Stimulated activated naive CD4-positive, alpha-beta T cell treated with Interleukin-2 at 50 U/mL for 16 hours (primary cell): Measurements from ENCODE around the gene SERPING1.
"Not testable (repeated sequence)": the region's sequence is repeated elsewhere in the genome, so short reads cannot be mapped to it uniquely, and the experiment has no call there.

ENCODE experiments used
- DNase-seq: peaks from one replicate; lab custom pipeline; 2025; lab: John Stamatoyannopoulos, UW

The SERPING1 gene

DNA sequence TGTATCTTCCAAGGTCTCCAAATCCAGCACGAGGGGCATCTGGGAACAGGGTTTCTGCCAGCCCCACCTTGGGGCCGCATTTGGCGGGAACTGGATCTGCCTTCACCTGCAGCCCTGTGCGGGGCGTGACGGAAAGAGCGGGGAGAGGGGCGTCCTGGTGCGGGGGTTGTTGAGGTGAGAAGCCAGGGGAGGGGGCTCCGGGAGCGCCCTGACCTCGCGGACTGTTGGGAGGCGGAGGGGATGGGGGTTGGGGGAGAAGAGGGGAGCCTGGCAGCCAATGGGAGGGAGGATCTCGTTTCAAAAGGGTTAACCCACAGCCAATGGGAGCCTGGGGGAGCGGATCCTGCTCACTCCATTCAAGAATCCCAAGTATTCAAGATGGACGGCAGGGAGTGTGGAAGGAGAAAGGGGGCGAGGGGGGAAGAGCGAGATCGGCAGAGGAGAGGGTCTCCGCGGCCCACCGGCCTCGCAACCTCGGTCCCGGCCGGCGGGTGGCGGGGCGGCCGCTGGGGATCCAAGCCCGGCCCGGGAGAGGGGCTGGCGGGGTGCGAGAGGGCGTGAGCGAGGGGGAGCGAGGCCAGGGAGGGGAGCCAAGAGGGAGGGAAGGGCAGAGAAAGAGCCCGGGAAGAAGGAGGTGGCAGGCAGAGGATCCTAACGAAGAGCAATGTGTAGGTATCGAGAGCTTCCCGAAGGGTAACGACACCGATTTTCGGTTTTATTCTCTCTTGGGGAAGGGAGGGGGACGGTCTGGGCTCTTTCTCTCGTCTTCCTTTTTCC, 40.7 kb downstream of the SERPING1 start:
- no peak for DNase-seq

DNA sequence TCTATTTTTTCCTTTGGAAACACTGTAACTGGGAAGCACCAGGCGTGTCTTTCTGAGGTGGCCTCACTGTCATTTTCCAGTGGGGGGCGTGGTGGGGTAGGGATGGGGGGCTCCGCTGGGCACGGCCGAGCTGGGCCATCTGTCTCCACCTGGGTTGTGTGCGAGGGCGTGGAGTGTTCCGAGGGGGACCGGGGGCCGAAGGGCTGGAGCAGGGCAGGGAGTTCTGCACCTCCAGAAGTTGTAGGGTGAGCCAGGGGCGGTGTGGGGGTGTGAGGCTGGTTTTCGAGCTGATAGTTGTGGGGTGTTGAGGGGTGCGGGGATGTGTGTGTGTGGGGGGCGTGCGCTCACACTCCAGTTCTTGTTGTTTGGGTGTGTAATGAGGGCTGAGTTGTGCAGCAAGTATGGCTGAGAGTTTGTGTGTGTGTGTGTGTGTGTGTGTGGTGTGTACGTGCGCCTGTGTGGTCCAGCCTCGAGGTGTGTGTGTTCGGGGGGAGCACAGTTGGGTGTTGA, 41.4 kb downstream of the SERPING1 start:
- no peak for DNase-seq

DNA sequence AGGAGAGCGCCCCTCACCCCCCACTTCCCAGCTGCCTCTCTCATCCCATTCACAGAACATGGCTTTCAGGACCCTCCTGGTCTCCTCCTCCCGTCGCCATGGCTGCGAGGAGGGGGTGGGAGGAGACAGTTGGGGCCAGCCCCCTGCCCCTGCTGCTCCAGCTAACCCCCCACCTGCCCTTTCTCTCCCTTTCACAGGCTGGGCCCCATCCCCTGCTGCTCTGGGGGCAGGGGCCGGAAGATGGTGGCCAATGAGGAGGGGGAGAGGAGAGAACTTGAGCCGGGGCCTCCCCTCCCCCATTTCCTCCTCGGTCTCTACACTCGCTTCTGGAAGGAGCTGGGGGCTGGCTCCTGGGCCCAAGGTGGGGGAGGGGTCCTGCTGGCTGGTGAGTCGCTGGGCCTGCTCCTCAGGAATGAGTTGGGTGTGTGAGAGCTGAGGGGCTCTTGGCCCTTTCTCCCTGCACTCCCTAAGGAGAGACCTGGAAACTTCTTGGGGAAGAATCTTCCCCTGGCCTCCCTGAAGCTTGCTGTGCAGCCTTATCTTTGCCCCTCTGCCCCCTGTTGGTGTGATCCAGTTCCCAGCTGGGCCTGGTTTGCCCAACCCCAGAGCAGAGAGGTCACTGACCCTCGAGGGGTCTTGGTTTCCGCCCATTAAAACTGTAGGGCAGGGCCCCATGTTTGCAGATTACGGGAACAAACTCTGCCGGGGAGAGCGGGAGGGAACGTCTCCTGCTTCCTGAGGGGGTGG, 42.0 kb downstream of the SERPING1 start:
- no peak for DNase-seq

DNA sequence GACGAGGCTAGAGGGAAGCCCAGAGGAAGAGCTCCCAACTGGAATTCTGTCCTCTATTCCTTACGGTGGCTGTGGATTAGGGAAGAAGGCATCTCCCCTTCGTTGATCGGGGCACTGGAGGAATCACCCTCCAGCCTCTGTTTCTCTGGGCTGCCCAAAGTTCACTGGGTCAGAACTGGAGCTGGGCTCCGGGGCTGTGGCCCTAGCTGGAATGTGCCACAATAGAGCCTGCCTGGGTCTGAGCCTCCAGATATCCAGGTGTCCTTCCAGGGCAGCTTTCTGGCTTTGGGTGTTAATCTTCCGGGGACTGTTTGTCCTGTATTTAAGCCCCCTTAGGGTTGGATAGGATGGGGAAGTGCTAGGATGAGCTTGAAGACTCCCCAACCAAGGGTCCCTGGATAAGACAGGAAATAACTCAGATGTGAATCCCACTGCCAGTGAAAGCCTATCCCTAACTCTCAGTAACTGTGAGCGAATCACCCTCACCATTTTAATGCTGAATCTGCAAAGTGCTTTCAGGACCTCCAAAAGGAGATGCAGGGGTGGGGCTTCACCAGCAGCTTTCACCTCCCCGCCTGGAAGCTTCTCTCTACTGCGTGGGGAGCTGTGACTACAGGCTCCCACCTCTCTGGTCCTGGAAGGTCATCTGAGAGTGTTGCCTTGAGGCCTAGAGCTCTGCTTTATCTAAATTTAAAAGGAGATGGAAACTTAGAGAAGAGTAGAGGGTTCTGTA, 42.7 kb downstream of the SERPING1 start:
- DNase-seq = no peak

DNA sequence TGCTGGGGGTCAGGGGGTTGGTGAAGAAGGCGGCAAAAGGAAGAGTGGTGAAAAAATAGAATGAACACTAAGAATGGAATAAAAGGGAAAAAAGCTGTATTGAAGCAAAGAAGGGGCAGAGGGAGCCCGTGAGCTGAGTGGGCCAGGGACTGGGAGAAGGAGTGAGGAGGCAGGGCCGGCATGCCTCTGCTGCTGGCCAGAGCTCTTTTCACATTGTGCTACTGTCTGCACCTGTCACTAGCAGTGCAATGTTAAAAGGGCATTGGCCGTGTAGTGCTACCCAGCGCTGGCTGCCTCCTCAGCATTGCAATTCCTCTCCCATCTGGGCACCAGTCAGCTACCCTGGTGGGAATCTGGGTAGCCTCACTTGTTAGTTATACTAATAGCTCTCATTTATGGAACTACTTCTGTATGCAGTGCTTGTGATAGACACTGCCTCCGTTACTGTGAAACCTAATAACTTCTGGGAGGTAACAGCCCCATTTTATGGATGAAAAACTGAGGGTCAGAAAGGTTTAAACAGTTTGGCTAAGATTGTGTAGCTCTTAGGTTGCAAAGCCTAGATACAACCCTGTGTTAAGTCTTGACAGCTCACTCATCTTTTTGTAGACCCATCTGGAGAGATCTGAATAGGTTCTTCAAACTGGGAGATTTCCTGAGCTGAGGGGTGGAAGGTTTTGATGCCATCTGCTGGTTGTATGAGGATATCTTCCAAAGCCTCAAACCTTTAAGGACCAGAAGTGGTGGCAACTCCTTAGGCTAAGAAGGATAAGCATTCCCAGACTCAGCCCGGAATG, 43.7 kb downstream of the SERPING1 start:
- DNase-seq = no peak

DNA sequence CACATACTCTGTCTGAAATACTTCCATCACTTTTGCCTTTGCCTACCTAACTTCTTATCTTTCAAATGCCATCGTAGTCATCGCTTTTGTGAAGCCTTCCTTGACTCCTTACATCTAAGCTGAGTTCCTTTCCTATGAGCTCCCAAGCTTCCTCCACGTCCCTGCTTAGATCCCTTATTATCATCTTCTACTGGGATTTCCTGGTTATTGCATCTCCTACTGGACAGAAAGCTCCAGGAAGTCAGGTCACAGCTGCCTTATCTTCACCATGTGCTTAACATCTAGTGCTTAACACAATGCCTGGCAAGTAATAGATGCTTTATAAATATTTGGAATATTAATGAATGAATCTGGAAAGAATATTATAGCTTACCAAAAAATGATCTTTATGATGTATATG, 46.3 kb downstream of the SERPING1 start:
- no peak for DNase-seq

DNA sequence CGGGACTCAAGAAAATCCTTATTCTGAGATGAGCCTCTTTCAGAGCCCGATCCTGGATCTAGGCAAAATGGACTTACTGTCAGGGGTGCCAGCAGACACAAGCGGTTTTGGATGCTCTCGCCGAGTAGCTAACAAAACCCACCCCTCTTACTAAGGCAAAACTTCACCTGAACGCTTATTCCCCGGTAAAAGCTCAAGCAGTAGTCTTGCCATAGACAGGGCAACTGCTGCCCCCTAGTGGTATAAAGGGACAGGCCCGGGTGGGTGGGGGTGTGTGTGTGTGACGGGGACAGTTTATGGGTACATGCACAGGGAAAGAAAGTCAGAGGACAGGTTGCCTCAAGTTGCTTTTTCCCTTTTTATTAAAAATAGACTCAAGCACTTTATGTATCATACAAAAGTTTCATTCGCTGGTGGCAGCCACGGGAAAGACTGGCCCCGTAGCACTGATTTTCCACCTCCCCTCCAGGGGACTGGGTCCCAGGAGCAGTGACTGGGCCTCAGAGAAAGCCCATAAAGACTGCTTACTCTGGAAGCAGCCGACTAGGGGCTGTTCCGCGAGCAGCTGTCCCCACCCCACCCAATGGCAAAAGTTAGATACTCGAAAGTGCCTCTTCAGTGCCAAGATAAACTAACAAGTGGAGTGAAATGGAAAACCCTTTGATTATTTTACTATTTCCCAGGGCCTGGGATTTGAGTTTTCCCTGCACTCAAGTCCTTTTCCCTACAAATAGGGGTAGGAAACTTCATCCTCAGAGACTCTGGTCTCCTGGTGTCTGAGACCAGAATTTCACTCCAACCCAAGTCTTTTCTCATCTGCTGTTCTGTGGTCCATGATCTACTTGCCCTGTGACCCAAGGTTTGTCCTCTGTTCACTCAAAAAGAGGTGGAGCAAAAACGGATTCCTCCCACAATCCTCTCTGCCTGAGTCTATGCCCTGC, 47.5 kb downstream of the SERPING1 start:
- peak; percentile 78 for DNase-seq

DNA sequence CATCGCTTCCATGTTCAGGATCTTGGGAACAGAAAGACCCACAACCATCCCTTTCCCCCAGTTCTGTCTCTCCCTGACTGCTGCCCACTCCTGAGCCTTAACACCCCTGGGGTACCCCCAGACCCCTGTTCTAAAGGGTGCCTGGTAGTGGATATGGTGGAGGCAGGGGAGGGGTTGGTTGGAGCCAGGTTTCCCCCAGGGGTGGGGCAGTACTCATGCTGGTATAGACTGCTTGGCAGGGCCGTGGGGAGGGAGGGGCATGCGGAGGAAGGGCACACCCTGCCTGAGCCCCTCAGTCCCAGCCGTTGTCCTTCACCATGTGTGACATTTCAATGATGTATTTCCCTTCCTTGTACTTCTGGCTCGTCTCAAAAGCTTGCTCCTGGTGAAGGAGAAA, 48.2 kb downstream of the SERPING1 start:
- no peak for DNase-seq

DNA sequence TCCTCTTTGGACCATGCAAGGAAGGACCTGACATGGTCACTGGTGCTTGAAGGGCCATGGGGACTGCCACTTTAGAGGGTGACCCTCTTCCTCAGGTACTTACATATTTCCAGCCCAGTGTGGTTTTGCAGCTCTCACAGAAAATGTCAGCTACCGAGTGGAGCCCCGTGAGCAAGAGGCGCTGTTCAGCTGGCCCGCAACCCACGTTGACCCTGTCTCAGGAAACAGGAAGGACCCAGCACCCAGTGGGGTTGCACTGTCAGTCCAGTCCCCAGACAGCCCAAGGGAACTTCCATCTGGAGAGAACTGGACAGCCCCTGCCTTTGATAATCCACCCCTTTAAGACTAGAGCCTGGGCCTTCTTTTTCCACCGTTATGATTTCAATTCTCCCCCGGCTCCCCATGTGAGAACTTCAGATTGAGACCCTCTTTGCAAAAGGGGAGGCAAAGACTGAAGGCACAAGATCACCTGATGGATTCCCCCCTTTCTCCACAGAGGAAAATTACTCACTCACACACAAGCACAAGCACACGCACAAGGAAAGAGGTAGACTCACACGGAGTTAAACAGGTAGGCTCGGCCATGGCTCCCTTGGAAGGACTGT, 48.8 kb downstream of the SERPING1 start:
- no peak for DNase-seq

DNA sequence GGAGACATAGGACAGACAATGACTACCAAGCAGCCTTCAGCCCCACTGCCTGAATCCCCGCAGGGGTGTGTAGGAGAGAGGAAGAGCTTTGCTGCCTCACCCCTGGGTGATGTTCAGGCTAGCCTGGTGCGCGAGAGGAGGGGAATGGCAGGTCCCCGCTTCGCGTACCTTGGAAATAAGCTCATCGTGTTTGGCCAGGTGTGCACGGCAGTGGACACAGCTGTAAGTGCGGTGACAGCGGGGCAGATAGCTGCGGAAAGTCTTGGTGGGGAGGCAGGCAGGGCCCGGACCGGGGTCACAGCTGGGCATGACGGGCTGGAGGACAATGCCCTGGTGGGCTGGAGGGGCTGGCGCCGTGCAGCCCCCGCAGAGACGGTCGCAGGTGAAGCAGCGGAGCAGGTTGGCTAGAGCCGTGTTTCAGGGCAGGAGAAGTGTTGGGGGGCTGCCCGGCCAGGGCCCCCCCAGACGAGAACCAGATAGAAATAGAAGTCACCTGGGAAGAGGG, 49.4 kb downstream of the SERPING1 start:
- no peak for DNase-seq

DNA sequence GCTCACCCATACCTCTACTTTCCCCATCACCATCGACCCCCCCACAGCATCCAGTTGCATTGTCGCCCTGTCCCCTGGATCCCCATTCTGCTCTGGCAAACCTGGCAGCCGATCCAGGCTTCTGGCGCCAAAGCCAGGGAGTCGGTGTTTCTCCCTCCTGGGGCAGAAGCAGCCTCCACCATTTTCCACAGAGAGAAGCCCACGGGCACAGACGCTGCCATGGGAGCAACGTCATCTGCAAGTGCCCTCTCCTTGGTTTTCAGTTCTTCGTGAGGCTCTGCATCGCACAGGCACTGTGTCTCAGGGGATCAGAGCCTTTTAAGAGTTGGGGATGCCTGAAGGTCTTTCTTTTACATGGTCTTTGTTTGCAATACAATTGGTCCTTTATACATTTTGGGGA, 49.9 kb downstream of the SERPING1 start:
- no peak for DNase-seq

DNA sequence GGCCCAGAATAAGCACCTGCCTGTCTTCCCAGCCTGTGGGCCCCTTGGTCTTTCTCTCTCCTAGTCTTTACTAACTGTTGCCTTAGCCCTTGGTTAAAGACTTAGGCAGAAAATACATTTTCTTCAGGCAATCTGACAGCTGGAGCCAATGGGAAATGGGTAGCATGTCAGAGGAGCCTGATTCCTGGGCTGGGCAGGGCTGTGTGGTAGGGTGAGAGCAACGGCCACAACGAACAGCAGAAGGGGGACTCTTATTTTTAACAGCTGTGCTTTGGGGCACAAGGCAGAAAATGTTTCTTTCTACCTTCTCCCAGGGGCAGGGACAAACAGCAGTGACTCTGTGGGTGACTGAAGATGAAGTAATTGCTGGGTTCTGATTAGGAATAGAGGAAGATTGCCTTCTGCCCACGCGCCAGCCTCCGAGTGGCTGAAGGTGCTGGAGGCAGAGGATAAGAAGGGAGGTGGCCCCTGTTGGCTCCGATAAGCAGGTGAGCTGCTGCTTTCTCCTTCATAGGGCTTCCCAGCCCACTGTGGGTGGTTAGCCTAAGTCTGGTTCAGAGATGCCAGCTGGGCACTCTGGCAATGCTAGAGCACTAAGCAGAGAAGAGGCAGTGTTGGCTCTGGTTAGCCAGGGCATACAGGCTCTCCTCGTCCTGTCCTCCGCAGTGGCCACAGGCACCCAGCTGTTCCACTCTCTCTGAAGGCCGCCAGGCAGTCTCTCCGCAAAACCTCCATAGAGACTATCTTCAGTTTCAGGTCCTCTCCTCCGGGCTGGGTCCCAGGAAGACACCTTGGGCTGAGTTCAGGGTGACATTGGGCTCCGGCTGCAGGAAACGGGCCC, 50.7 kb downstream of the SERPING1 start:
- no peak for DNase-seq

DNA sequence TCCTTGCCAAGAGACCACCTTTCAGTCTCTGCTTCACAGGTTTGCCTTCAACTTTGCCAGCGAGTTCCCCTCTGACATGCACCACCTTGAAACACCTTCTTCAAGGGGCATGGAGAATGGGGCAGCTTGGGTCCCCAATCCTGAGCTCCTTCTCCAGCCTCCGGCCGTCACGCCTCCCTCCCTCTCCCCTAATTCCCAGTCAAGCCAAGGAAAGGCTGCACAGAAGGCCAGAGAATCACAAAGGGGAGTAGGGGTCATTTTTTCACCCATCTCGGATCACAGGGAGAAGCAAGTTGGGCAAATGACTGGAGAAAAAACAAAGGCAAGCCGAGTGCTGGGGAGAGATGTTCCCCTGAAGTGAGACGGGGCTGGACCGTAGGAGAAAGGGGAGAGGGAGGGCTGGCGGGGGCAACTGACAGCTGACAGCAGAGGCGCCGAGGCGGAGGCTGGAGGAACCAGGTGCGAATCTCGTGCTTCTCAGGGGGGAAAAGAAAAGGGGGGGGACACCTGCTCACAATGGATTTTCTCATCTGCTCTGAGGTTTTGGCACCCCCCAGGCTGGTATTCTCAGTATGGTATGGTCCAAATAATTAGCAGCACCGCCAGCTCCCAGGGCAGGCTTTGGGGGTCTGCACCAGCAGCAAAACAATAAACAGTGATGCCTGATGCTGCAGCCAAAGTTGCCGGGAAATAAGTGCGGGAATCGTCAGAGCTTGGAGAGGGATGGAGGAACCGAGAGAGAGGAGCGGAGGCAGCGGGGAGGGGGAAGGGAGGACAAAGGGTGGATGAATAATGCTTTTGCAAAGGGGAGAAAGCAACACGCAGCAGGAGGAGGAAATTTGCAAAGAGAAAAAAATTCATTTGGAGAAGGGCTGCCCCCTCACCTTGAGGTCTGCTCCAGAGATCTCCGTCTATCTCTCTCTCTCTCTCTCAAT, 51.6 kb downstream of the SERPING1 start:
- peak; percentile 18 for DNase-seq

DNA sequence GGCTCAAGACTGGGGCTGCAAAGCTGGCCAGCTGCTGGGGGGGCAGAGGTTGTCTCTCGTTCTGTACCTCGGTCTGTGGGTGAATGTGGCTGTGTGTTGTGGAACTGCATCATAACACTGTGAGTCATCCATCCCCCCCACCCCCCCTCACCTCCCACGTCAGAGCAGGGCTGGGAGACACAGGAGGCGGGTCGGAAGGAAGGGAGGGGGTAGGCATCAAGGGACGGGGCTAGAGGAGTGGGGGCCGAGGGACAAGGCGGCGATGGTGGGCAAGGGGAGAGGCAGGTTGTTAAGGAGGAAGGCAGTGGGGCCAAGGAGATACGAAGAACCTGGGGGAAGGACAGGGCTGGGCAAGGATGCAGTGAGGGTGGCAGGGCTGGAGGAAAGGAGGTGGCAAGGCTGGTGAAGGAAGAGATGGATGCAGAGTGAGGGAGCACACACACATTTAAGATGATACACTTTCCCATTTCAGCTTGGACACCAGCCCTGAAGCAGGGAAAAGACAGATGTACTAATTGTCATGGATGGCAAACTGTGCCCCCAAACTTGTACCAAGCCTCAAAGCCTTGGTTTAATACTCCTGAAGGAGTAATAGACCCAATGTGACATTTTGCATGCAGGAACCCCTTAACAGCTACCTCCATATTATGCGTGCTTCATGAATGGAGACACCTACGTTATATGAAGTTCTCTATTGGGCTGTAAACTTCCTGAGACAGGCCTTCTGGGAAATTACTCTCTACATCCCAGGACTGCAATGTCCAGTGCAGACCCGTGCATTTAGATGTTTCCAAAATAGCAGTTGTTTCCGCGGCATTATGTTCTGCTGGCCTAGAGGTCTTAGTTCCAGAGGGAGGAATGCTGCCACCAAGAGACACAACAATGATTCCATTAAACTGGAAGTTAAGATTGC, 52.6 kb downstream of the SERPING1 start, which contains the start of gene YPEL4:
TSS of gene YPEL4 (minus strand) at position 87 of the 913 bp plus-strand sequence. CDS start 2,805 bp downstream, outside the sequence.
- peak; percentile 82 for DNase-seq

DNA sequence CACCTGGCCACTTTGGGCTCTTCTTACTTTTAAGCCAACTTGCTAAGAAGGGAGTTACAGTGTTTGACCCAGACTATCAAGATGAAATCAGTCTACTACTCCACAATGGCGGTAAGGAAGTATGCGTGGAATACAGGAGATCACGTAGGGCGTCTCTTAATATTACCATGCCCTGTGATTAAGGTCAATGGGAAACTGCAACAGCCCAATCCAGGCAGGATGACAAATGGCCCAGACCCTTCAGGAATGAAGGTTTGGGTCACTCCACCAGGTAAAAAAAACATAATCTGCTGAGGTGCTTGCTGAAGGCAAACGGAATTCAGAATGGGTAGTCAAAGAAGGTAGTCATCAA, 53.2 kb downstream of the SERPING1 start:
- no peak for DNase-seq

DNA sequence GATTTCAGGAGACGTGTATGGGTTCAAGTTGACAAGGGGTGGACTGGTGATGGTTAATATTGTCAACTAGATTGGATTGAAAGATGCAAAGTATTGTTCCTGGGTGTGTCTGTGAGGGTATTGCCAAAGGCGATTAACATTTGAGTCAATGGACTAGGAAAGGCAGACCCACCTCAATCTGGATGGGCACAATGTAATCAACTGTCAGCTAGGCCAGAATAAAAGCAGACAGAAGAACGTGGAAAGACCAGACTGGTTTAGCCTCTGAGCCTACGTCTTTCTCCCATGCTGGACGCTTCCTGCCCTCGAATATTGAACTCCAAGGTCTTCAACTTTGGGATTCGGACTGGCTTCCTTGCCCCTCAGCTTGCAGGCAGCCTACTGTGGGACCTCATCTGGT, 53.9 kb downstream of the SERPING1 start:
- no peak for DNase-seq

DNA sequence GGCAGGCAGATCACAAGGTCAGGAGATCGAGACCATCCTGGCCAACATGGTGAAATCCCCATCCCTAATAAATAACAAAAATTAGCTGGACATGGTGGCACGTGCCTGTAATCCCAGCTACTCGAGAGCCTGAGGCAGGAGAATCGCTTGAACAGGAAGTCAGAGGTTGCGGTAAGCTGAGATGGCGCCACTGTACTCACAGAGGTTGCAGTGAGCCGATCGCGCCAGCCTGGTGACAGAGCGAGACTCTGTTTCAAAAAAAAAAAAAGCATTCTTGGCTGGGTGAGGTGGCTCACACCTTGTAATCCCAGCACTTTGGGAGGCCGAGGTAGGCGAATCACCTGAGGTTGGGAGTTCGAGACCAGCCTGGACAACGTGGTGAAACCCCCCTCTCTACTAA, 54.7 kb downstream of the SERPING1 start:
- DNase-seq = not testable (repeated sequence)
